Activated T-cell treated with anti-CD3 and anti-CD28 coated beads, Interleukin-2, amount 50 U/mL, for 72 hours (primary cell): ENCODE results near the gene BZW2. TPM values are rescaled to one million over a fixed set of nuclear protein-coding genes. Genes with fewer than 3 reads are reported as not detected.

ENCODE experiments used
- ATAC-seq, 2 donors: fragments of 150-1000 bp; cut with Tn5 transposase; replicated peaks in 1 of 2; 2 replicates each; pipeline ENCODE4 v1.10.0; 2021; ENCODE audit warnings: moderate library complexity in 2 of 2, mild to moderate bottlenecking in 1 of 2
- DNase-seq, 2 donors: peaks; one replicate each; pipeline ENCODE4 v3.0.0; 2021 to 2022; ENCODE audit warnings: mixed read lengths in 1 of 2
- H3K27ac Mint-ChIP-seq: one replicate; pipeline ENCODE4 v1.8.0; 2022; ENCODE audit warnings: mild to moderate bottlenecking, moderate library complexity, mixed read lengths
- H3K27me3 Mint-ChIP-seq: one replicate; pipeline ENCODE4 v1.8.0; 2022; ENCODE audit warnings: low read depth, mixed read lengths
- H3K36me3 Mint-ChIP-seq, 2 donors: one replicate each; pipeline ENCODE4 v1.8.0; 2022; ENCODE audit warnings: mixed read lengths in 2 of 2, mild to moderate bottlenecking in 1 of 2; ENCODE audit not compliant: insufficient read depth in 2 of 2
- H3K4me1 Mint-ChIP-seq: one replicate; pipeline ENCODE4 v1.8.0; 2022; ENCODE audit warnings: low read depth, mixed read lengths
- H3K4me3 Mint-ChIP-seq, 2 donors: one replicate each; pipeline ENCODE4 v1.8.0; 2022; ENCODE audit warnings: mild to moderate bottlenecking in 2 of 2, mixed read lengths in 2 of 2, moderate library complexity in 2 of 2
- H3K9me3 Mint-ChIP-seq, 2 donors: one replicate each; pipeline ENCODE4 v1.8.0; 2022; ENCODE audit warnings: mixed read lengths in 2 of 2
- total RNA-seq, 2 donors: library from RNA; stranded (reverse); gene quantifications; one replicate each; pipeline ENCODE4 v1.2.3, GENCODE V29; 2022

The BZW2 gene
- total RNA-seq, 2 donors from 2014 or later, result 59.5 to 66.5 TPM

DNA sequence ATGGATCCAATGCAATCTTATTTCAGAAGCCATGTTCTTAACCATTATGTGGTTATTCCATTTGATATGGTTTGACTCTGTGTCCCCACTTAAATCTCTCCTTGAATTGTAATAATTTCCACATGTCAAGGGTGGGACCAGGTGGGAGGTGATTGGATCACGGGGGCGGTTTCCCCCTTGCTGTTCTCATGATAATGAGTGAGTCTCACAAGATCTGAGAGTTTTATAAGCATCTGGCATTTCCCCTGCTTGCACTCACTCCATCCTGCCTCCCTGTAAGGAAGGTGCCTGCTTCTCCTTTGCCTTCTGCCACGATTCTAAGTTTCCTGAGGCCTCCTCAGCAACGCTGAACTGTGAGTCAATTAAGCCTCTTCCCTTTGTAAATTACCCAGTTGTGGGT, 75.6 kb downstream of the BZW2 start:
- Mint-ChIP-seq H3K4me3 (peak overlapping the region in 1 of 2 donors; percentile 22), H3K36me3 (peaks cover 0 to 1% of the 10 kb centered on the region in 2 donors), H3K27me3 (no peaks in the 10 kb centered on the region), H3K9me3 (no peaks in the 10 kb centered on the region), H3K27ac (no peak overlapping the region), H3K4me1 (peaks cover 26% of the 10 kb centered on the region)
- ATAC-seq (no peak), DNase-seq (no peak)

GRCh38 chr7:16724344-16724743, 78.4 kb downstream of the BZW2 start:
- no peak overlapping the region for H3K27ac Mint-ChIP-seq
- H3K9me3 Mint-ChIP-seq, result no peaks in the 10 kb centered on the region
- H3K36me3 Mint-ChIP-seq, result peaks cover 0 to 1% of the 10 kb centered on the region in 2 donors
- H3K4me3 Mint-ChIP-seq, result no peak overlapping the region
- H3K27me3 Mint-ChIP-seq, result no peaks in the 10 kb centered on the region
- DNase-seq (no peak), ATAC-seq (no peak)
- H3K4me1 Mint-ChIP-seq, result peaks cover 25% of the 10 kb centered on the region

GRCh38 chr7:16726189-16726588, 80.2 kb downstream of the BZW2 start:
- no peak overlapping the region for H3K4me3 Mint-ChIP-seq
- ATAC-seq (no peak), DNase-seq (no peak)
- H3K27me3 Mint-ChIP-seq, result no peaks in the 10 kb centered on the region
- no peaks in the 10 kb centered on the region for H3K9me3 Mint-ChIP-seq
- peaks cover 19% of the 10 kb centered on the region for H3K4me1 Mint-ChIP-seq
- no peak overlapping the region for H3K27ac Mint-ChIP-seq
- H3K36me3 Mint-ChIP-seq, result peaks cover 0 to 1% of the 10 kb centered on the region in 2 donors

- ATAC-seq (no peak), DNase-seq (no peak)
- no peaks in the 10 kb centered on the region for H3K9me3 Mint-ChIP-seq
- no peaks in the 10 kb centered on the region for H3K27me3 Mint-ChIP-seq
- no peaks in the 10 kb centered on the region for H3K36me3 Mint-ChIP-seq
- peaks cover 6% of the 10 kb centered on the region for H3K4me1 Mint-ChIP-seq
- H3K27ac Mint-ChIP-seq, result no peak overlapping the region
- H3K4me3 Mint-ChIP-seq, result no peak overlapping the region
These were observed 81.8 kb downstream of the BZW2 start for GRCh38 chr7:16727736-16728135.

DNA sequence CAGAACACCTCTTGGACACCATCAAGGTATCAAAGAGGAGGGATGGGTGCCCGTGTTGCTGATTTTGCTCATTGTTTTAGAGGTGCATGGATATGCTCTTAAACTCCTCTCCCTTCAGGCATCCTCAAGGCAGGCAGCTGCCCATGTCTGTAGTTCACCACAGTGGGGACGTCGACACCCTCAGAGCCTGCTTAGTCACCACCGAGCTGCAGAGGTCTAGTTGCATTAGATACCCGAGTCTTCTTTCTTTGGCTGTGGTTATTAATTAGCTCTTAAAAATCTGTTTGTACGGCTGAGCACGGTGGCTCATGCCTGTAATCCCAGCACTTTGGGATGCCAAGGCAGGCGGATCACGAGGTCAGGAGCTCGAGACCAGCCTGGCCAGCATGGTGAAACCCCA, 82.8 kb downstream of the BZW2 start:
- H3K27ac Mint-ChIP-seq, result no peak overlapping the region
- no peaks in the 10 kb centered on the region for H3K9me3 Mint-ChIP-seq
- H3K36me3 Mint-ChIP-seq, result no peaks in the 10 kb centered on the region
- H3K4me1 Mint-ChIP-seq, result no peaks in the 10 kb centered on the region
- no peaks in the 10 kb centered on the region for H3K27me3 Mint-ChIP-seq
- no peak overlapping the region for H3K4me3 Mint-ChIP-seq
- ATAC-seq (no peak), DNase-seq (no peak)

DNA sequence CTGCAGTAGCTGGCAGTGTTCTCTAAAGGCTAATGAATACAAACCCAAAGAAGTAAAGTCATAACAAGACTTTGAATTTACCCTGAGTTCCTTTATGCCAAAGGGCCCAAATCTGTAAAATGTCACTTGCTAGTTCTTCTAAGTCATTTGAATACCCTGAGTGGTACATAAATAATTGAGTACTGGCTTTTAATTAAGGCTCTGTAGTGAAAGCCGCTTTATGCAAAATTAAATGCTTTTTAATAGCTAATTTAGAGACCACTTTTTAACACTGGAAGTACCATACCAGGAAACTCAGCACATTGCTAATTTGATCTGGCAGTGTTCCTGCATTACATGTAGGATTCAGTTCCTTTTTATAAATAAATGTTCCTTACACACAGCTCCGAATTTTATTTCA, 83.6 kb downstream of the BZW2 start:
- Mint-ChIP-seq H3K4me1 (no peaks in the 10 kb centered on the region), H3K9me3 (no peaks in the 10 kb centered on the region), H3K27me3 (no peaks in the 10 kb centered on the region), H3K27ac (no peak overlapping the region), H3K4me3 (no peak overlapping the region), H3K36me3 (no peaks in the 10 kb centered on the region)
- no peak for ATAC-seq
- DNase-seq, result no peak

DNA sequence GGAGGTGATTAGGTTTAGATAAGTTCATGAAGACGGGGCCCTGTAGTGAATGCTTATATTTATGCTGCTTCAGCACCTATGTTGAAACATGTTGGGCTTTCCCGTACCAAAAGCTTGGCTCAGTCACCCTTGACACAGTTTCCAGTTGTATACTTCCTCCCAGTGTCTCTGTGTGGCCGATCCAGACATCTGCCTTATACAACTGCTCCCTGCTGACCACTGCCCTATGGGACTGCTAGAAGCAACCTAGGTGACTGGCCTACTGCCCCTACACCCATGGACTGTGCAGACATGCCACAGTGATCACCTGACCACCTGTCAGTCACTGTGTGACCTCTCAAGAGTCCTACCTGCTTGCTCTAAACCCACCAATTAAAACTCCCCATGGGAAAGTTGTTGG, 85.0 kb downstream of the BZW2 start:
- no peaks in the 10 kb centered on the region for H3K27me3 Mint-ChIP-seq
- H3K4me3 Mint-ChIP-seq, result no peak overlapping the region
- H3K36me3 Mint-ChIP-seq, result no peaks in the 10 kb centered on the region
- ATAC-seq, result no peak
- H3K9me3 Mint-ChIP-seq, result no peaks in the 10 kb centered on the region
- H3K4me1 Mint-ChIP-seq, result no peaks in the 10 kb centered on the region
- DNase-seq, result no peak
- no peak overlapping the region for H3K27ac Mint-ChIP-seq

DNA sequence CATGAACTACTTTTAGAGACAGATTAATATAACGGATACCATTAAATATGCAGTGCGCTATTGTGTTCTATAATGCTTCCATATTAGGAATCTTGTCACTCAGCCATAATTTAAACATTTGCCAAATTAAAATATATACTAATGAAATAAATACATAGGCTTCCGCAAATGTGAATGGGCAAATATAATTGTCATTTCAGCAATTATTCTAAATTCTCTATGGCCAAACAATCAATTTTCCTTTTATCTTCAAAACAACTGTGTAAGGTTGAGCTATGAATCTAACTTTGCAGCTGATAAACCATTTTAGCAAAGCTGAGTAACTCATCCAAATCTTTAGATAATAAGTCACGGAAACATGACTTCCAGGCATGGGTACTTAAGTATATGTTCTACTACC, 86.8 kb downstream of the BZW2 start:
- no peaks in the 10 kb centered on the region for H3K27me3 Mint-ChIP-seq
- no peaks in the 10 kb centered on the region for H3K4me1 Mint-ChIP-seq
- no peak overlapping the region for H3K4me3 Mint-ChIP-seq
- no peak for ATAC-seq
- no peaks in the 10 kb centered on the region for H3K36me3 Mint-ChIP-seq
- H3K27ac Mint-ChIP-seq, result no peak overlapping the region
- no peaks in the 10 kb centered on the region for H3K9me3 Mint-ChIP-seq
- no peak for DNase-seq

- Mint-ChIP-seq H3K4me1 (no peaks in the 10 kb centered on the region), H3K36me3 (no peaks in the 10 kb centered on the region), H3K4me3 (no peak overlapping the region), H3K27ac (no peak overlapping the region), H3K9me3 (no peaks in the 10 kb centered on the region), H3K27me3 (no peaks in the 10 kb centered on the region)
- ATAC-seq, result no peak
- no peak for DNase-seq
These were observed 88.3 kb downstream of the BZW2 start for GRCh38 chr7:16734148-16734726.

DNA sequence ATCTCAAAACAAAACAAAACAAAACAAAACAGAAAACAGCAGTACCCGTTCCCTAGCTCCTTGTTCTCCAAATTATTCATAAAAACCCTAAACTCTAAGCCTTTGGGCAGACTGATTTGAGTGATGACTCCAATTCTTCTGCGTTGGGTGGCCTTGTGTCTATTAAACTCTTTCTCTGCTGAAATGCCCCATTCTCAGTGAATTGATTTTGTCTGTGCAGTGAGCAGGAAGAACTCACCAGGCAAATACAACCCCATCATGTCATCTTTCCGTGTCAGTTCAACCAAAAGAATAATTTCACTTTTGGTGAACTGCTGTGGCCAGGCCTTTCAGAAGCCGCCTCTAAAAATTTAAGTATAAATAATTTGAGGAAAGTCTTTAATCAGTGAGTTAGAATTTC, 89.0 kb downstream of the BZW2 start:
- Mint-ChIP-seq H3K27me3 (no peaks in the 10 kb centered on the region), H3K9me3 (no peaks in the 10 kb centered on the region), H3K36me3 (no peaks in the 10 kb centered on the region), H3K4me3 (peak overlapping the region in 1 of 2 donors; percentile 68), H3K27ac (no peak overlapping the region), H3K4me1 (peaks cover 4% of the 10 kb centered on the region)
- peak in 1 of 2 donors; percentile 41 for ATAC-seq
- no peak for DNase-seq

- no peak for ATAC-seq
- Mint-ChIP-seq H3K4me3 (no peak overlapping the region), H3K9me3 (no peaks in the 10 kb centered on the region), H3K27ac (no peak overlapping the region), H3K27me3 (no peaks in the 10 kb centered on the region), H3K4me1 (peaks cover 11% of the 10 kb centered on the region), H3K36me3 (no peaks in the 10 kb centered on the region)
- DNase-seq, result no peak
These were observed 92.2 kb downstream of the BZW2 start for GRCh38 chr7:16738011-16738688.

DNA sequence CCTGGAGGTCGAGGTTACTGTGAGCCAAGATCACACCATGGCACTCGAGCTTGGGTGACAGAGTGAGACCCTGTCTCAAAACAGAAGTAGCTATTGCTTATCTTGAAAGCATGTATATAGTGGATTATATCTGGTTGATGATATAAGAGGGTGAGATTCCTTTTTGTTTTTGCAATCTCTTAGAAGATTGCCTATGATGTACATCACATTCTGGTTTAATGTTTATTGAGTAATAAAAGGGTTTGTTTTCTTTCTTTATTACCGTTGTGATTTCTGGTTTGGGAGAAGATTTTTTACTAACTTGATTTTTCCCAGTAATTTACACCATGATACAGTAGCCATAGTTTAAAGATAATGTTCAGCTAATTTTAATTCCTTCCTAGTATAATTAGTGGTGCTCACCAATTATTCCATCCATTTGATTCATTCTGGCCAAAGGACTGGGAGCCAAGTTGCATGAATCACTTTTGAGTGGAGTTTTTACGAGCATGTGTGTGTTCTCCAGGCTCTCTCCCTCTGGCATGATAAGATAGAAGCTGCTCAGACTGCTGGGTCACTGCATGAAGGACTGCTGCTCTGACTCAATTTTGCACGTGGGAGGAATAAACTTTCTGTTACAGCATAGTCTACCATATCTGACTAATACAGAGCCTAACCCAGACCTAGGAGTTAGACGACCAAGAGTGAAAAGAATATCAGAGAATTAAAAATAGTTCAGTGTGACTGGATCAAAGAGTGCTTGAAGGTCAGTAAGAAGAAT, 94.1 kb downstream of the BZW2 start:
- H3K4me1 Mint-ChIP-seq, result peaks cover 11% of the 10 kb centered on the region

GRCh38 chr7:16740623-16740953, 94.6 kb downstream of the BZW2 start:
- H3K9me3 Mint-ChIP-seq, result no peaks in the 10 kb centered on the region
- H3K36me3 Mint-ChIP-seq, result no peaks in the 10 kb centered on the region
- peak overlapping the region in 1 of 2 donors; percentile 1 for H3K4me3 Mint-ChIP-seq
- H3K27ac Mint-ChIP-seq, result no peak overlapping the region
- H3K27me3 Mint-ChIP-seq, result no peaks in the 10 kb centered on the region
- peaks cover 11% of the 10 kb centered on the region for H3K4me1 Mint-ChIP-seq
- ATAC-seq (no peak), DNase-seq (no peak)

More for the DNA sequence above, 94.1 kb downstream of the BZW2 start:
- H3K36me3 Mint-ChIP-seq, result no peaks in the 10 kb centered on the region
- H3K4me3 Mint-ChIP-seq, result peak overlapping the region in 1 of 2 donors; percentile 1
- no peak overlapping the region for H3K27ac Mint-ChIP-seq
- no peaks in the 10 kb centered on the region for H3K9me3 Mint-ChIP-seq
- ATAC-seq, result peak; percentile 85 to 97
- peak in 1 of 2 donors; percentile 19 for DNase-seq
- H3K27me3 Mint-ChIP-seq, result no peaks in the 10 kb centered on the region
